MM.1S (cell line): Measurements from ENCODE around the gene COMMD10.

ENCODE experiments used
- EZH2 ChIP-seq: fragments of 300-600 bp; sonication (generic); optimal IDR thresholded peaks from 2 replicates; pipeline ENCODE3; 2017; ENCODE audit warnings: low read depth, mild to moderate bottlenecking, antibody characterized with exemption, low read length, mixed read lengths
- EZH2phosphoT487 ChIP-seq: fragments of 300-600 bp; sonication (generic); IDR thresholded peaks from 2 replicates; pipeline ENCODE4 v1.6.1; 2018; ENCODE audit warnings: antibody characterized with exemption, low read length
- TF ChIP-seq, protein P1 (sequence below): fragments of 300-600 bp; sonication (generic); IDR thresholded peaks from 2 replicates; pipeline ENCODE4 v1.5.1; 2016; ENCODE audit warnings: antibody characterized with exemption, low read length, mixed read lengths

DNA sequence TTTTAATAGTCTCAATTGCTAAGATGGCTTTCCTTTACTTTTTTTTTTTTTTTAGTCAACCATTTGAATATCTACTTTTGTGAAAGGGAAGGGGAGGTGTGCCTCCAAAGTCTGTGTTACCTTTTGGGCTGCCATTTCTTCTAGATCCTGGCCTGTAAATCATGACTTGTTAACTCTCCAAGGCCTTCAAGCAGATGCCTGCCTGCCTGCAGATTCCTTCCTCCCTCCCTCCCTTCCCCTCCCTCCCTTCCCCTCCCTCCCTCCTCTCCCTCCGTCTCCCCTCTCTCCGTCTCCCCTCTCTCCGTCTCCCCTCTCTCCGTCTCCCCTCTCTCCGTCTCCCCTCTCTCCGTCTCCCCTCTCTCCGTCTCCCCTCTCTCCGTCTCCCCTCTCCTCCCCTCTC is 73.1 kb downstream of the COMMD10 start:
- TF ChIP-seq, protein P1, sequence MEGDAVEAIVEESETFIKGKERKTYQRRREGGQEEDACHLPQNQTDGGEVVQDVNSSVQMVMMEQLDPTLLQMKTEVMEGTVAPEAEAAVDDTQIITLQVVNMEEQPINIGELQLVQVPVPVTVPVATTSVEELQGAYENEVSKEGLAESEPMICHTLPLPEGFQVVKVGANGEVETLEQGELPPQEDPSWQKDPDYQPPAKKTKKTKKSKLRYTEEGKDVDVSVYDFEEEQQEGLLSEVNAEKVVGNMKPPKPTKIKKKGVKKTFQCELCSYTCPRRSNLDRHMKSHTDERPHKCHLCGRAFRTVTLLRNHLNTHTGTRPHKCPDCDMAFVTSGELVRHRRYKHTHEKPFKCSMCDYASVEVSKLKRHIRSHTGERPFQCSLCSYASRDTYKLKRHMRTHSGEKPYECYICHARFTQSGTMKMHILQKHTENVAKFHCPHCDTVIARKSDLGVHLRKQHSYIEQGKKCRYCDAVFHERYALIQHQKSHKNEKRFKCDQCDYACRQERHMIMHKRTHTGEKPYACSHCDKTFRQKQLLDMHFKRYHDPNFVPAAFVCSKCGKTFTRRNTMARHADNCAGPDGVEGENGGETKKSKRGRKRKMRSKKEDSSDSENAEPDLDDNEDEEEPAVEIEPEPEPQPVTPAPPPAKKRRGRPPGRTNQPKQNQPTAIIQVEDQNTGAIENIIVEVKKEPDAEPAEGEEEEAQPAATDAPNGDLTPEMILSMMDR: no peak
- TF ChIP-seq EZH2: no peak
- TF ChIP-seq EZH2phosphoT487: no peak
